Muscle of arm (tissue), 12 donors: ENCODE results near the gene FXYD2. TPM values are rescaled to one million over a fixed set of nuclear protein-coding genes. Genes with fewer than 3 reads are reported as not detected.

Experiments used
- DNase-seq: peaks from one replicate; pipeline ENCODE4 v3.0.0-alpha.2; 2013
- polyA plus RNA-seq, 12 donors: library from polyadenylated mRNA; unstranded; fragments of 120-200 nt; gene quantifications; one replicate each; pipeline ENCODE4 v1.2.1, GENCODE V29; 2013; ENCODE audit not compliant: insufficient read length in 12 of 12

Gene FXYD2
- polyA plus RNA-seq, 12 donors, result 0.46 to 2.7 (median 1.5) TPM; not detected in 2

GRCh38 chr11:117859488-117860112 is 35.1 kb upstream of the FXYD2 start:
- no peak for DNase-seq

GRCh38 chr11:117859061-117859460 is 34.5 kb upstream of the FXYD2 start:
- no peak for DNase-seq

- no peak for DNase-seq
Observed at GRCh38 chr11:117857734-117858414, 33.3 kb upstream of the FXYD2 start.

- DNase-seq, result no peak
Observed at GRCh38 chr11:117855912-117856651, 31.5 kb upstream of the FXYD2 start.

- no peak for DNase-seq
Observed at GRCh38 chr11:117855186-117855845, 30.8 kb upstream of the FXYD2 start.

DNA sequence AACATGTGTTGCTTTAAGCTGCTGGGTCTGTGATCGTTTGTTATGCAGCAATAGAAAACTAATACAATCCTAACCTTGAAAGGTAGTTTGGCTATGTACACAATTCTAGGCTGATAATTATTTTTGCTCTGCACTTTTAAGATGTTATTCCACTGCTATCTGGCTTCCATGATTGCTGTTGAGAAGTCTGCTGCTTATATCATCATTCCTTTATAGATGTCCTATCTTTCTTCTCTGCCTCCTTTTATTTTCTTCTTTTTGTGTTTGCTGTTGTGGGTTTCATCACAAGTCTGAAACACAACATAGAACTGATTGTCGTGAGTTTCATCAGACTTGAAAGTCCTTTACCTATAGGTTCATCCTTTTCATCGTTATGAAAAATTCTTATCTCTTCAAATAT is 27.8 kb upstream of the FXYD2 start:
- DNase-seq, result no peak

DNA sequence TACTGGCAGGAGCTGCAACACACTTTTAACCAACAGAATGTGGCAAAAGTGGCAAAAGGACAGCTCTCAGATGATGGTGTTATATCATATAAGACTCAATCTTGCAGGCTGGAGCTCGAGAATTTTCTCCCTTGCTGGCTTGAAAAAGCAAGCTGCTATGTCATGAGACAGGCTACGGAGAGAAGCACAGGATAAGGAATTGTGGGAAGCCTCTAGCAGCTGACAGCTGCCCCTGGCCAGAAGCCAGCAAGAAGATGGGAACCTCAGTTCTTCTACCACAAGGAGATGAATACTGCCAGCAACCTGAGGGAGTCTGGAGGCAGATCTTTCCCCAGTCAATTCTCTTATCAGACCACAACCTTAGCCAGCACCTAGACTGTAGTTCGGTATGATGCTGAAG is 27.3 kb upstream of the FXYD2 start:
- no peak for DNase-seq

GRCh38 chr11:117851106-117851505 is 26.6 kb upstream of the FXYD2 start:
- no peak for DNase-seq

- DNase-seq, result no peak
Observed at GRCh38 chr11:117849781-117850414, 25.4 kb upstream of the FXYD2 start.

DNA sequence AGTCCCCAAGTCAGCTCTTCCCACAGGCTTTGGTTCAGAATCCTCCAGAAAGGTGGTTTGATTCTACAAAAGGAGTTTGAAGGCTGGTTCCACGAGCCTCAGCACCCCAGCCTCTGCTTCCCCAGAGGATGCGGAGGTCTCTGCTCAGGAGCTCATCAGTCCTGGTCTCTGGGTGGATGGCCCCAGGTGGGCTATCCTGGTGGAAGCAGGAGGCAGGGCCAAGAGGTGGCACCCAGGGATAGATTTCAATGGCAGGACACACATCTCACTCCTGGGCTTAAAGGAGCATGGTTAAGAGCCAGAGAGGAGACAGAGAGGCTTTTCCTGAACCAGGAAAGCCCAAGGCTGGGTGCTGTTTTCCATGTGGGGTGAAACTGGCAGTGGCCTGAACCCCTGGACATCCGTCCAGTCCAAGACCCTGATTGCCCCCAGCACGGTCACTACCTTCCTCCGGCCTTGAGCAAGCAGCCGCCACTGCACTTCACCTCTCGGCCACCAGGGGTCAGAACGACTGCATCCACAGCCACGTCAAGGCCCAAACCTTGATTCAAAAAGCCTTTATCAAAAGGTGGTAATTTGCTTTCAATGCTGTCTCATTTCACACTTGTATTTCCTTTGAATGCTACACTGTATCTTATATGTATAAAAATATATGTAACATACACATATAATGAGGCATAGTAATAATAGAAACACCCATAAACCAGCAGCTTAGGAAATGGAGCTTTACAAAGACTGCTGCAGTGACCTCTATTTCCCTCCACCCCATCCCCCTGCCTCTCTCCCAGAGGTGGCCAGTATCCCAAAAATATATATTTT is 19.3 kb upstream of the FXYD2 start:
- DNase-seq, result peak; percentile 74

DNA sequence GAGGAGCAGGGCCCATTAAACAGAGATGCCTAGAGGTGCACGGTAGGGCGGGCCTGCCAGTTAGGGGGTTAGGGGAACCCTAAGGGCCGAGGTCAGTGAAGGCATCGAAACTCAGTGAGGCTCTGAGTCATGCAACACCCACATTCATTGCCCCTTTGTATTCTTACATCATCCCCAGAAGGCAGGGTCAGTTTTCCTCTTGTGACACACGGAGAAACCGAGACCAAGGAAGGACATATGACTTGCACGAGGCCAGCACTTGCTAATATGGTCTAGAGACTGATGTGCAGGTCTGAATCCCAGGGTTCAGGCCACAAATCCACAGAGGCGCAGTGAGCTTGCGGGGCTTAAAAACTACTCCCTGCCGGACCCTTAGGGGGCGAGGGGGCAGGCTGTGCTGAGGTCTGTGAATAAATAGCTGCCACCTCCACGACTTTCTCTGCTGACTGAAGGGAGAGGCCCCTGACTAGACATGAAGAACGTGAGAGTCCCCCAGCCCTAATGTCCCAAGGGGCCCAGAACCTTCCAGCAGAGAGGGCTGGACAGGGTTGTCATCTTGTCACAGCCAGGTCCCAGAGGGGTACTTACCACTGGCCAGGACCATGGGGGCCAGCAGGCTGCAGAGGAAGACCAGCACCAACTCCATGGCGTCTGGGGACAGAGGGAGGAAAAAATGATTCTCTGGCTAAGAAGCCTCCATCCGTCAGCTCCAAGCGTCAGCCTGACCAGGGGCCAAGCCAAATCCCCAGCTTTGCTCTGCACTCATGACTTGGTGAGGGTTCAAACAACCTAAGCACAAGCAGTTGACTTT is 17.8 kb upstream of the FXYD2 start:
- DNase-seq, result no peak

GRCh38 chr11:117841551-117842031 is 17.0 kb upstream of the FXYD2 start:
- DNase-seq, result no peak

GRCh38 chr11:117840881-117841550 is 16.5 kb upstream of the FXYD2 start:
- DNase-seq, result no peak

GRCh38 chr11:117839936-117840813 is 15.6 kb upstream of the FXYD2 start:
- DNase-seq, result no peak

DNA sequence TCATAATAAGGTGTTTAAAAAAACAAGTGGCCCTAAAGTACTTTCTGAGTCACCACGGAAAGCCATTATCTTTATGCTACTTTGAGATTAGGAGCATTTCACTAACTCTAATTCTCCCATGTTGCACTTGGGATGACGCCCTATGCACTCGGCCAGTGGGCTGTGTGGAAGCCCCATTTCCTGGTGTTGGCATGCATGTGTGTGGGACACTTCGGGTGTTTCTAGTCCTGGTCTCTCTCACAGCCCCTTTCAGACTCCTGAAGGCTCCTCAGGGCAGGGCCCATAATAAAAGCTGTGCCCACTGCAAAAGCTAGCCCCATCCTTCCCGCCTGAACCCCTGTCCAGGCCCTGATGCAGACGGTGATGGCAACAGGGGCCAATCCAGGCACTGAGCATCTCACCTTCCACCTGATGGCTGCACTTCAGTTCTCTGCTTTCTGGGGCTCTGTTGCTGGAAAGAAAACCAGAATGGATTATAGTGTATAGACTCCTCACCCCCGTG is 14.9 kb upstream of the FXYD2 start:
- DNase-seq, result no peak

- no peak for DNase-seq
Observed at GRCh38 chr11:117838901-117839300, 14.4 kb upstream of the FXYD2 start.

GRCh38 chr11:117837791-117838190 is 13.2 kb upstream of the FXYD2 start:
- DNase-seq, result no peak
